SK-N-SH (cell line): ENCODE measurements around the gene EXOC2. TPM values are rescaled to one million over a fixed set of nuclear protein-coding genes. Genes with fewer than 3 reads are reported as not detected.

Experiments used
- CTCF ChIA-PET: fragments of 300-600, 350-600 bp; formaldehyde crosslinking; extraction: SDS; loops from one replicate; lab custom pipeline; 2021; lab: Yijun Ruan, JAX
- POLR2A ChIA-PET: fragments of 350-600 bp; sonication (Branson Sonifier 250); formaldehyde crosslinking; extraction: SDS; loops from one replicate; lab custom pipeline; 2020; ENCODE audit warnings: antibody characterized with exemption, inconsistent platforms; lab: Yijun Ruan, JAX
- DNase-seq: peaks from one replicate; pipeline ENCODE4 v3.0.0; 2012
- H2AFZ ChIP-seq: fragments of 200-600 bp; sonication (generic); 2 replicates; pipeline ENCODE4 v1.8.1; 2016; ENCODE audit warnings: antibody characterized with exemption, mild to moderate bottlenecking, low read depth
- H3F3A ChIP-seq: fragments of 200-600 bp; sonication (generic); replicated peaks from 2 replicates; pipeline ENCODE3; 2016; ENCODE audit warnings: antibody characterized with exemption, mild to moderate bottlenecking; ENCODE audit not compliant: insufficient read depth
- H3K27ac ChIP-seq, 2 experiments: fragments of 200-500 bp in 1 of 2; fragments of 200-600 bp in 1 of 2; sonication (Bioruptor generic) in 1 of 2; sonication (generic), shearing (Covaris generic) in 1 of 2; 2 replicates each; pipeline versions ENCODE4 v1.5.1 to v1.6.1; 2014 to 2016; ENCODE audit warnings: low read depth in 2 of 2, inconsistent platforms in 1 of 2, low read length in 1 of 2, mild to moderate bottlenecking in 1 of 2, mixed read lengths in 1 of 2
- H3K27me3 ChIP-seq: fragments of 200-600 bp; sonication (generic), shearing (Covaris generic); 2 replicates; pipeline ENCODE4 v1.6.1; 2016; ENCODE audit warnings: mixed run types; ENCODE audit not compliant: insufficient read depth
- H3K36me3 ChIP-seq, 2 experiments: fragments of 200-500 bp in 1 of 2; fragments of 200-600 bp in 1 of 2; sonication (Bioruptor generic) in 1 of 2; sonication (generic) in 1 of 2; replicated peaks in 1 of 2; 2 replicates each; pipeline versions ENCODE3 to v1.5.1; 2014 to 2016; ENCODE audit warnings: low read length in 1 of 2, mild to moderate bottlenecking in 1 of 2; ENCODE audit not compliant: insufficient read depth in 2 of 2, control insufficient read depth in 1 of 2
- H3K4me1 ChIP-seq, 2 experiments: fragments of 200-500 bp in 1 of 2; fragments of 200-600 bp in 1 of 2; sonication (Bioruptor generic) in 1 of 2; sonication (generic), shearing (Covaris generic) in 1 of 2; 2 replicates each; pipeline versions ENCODE4 v1.5.1 to v1.6.1; 2014 to 2016; ENCODE audit warnings: low read depth in 1 of 2, low read length in 1 of 2, mixed run types in 1 of 2; ENCODE audit not compliant: insufficient read depth in 2 of 2, control insufficient read depth in 1 of 2
- H3K4me2 ChIP-seq: fragments of 200-600 bp; sonication (generic), shearing (Covaris generic); 2 replicates; pipeline ENCODE4 v1.6.1; 2017; ENCODE audit warnings: mixed run types
- H3K4me3 ChIP-seq, 2 experiments: fragments of 200-500 bp in 1 of 2; fragments of 200-600 bp in 1 of 2; sonication (Bioruptor generic) in 1 of 2; sonication (generic), shearing (Covaris generic) in 1 of 2; 2 replicates each; pipeline versions ENCODE4 v1.5.1 to v1.8.1; 2014 to 2016; ENCODE audit warnings: low read depth in 2 of 2, inconsistent platforms in 1 of 2, low read length in 1 of 2, mild to moderate bottlenecking in 1 of 2, mixed read lengths in 1 of 2, moderate library complexity in 1 of 2
- H3K79me2 ChIP-seq: fragments of 200-600 bp; sonication (generic); 2 replicates; pipeline ENCODE4 v1.8.1; 2017; ENCODE audit warnings: mild to moderate bottlenecking; ENCODE audit not compliant: insufficient read depth
- H3K9ac ChIP-seq: fragments of 200-600 bp; sonication (generic); 2 replicates; pipeline ENCODE4 v1.6.1; 2017; ENCODE audit warnings: mixed run types
- H3K9me2 ChIP-seq: fragments of 200-600 bp; sonication (generic); 2 replicates; pipeline ENCODE4 v1.6.1; 2017; ENCODE audit warnings: mixed run types
- H3K9me3 ChIP-seq: fragments of 200-600 bp; sonication (generic); 2 replicates; pipeline ENCODE4 v1.6.1; 2017; ENCODE audit warnings: mixed run types, mild to moderate bottlenecking, moderate library complexity
- H4K20me1 ChIP-seq: fragments of 200-600 bp; sonication (generic); 2 replicates; pipeline ENCODE4 v1.6.1; 2017; ENCODE audit warnings: mild to moderate bottlenecking, mixed run types; ENCODE audit not compliant: insufficient read depth
- CHD2 ChIP-seq: fragments of 150-350 bp; IDR thresholded peaks from 2 replicates; pipeline ENCODE4 v1.6.1; 2018; ENCODE audit warnings: low read length; ENCODE audit not compliant: partially characterized antibody
- ELF1 ChIP-seq: IDR thresholded peaks from 2 replicates; pipeline ENCODE4 v1.4.0; 2012
- EZH2phosphoT487 ChIP-seq: fragments of 200-600 bp; sonication (generic); IDR thresholded peaks from 2 replicates; pipeline ENCODE4 v1.6.1; 2017; ENCODE audit warnings: low read depth, mixed run types, mild to moderate bottlenecking, antibody characterized with exemption, moderate library complexity, borderline replicate concordance
- FOSL2 ChIP-seq: IDR thresholded peaks from 2 replicates; pipeline ENCODE4 v1.4.0; 2012; ENCODE audit warnings: low read depth, mild to moderate bottlenecking, moderate library complexity, borderline replicate concordance
- FOXM1 ChIP-seq: IDR thresholded peaks from 2 replicates; pipeline ENCODE4 v1.4.0; 2012; ENCODE audit warnings: low read depth, mild to moderate bottlenecking
- NRF1 ChIP-seq: IDR thresholded peaks from 2 replicates; pipeline ENCODE4 v1.6.1; 2012; ENCODE audit warnings: low read depth, mild to moderate bottlenecking, low read length
- RFX5 ChIP-seq: IDR thresholded peaks from 2 replicates; pipeline ENCODE4 v1.6.1; 2012; ENCODE audit warnings: mild to moderate bottlenecking, improper control_type of control experiment, low read length
- RXRA ChIP-seq: IDR thresholded peaks from 2 replicates; pipeline ENCODE4 v1.4.0; 2012; ENCODE audit warnings: low read depth, mild to moderate bottlenecking, borderline replicate concordance
- SIN3A ChIP-seq: IDR thresholded peaks from 2 replicates; pipeline ENCODE4 v1.6.1; 2012; ENCODE audit warnings: low read depth, mild to moderate bottlenecking, low read length, moderate library complexity, borderline replicate concordance
- WGBS: methylation state at CpG from one replicate; pipeline ENCODE4 v1.1.6; 2017; ENCODE audit warnings: low lambda C conversion rate; 5-methylcytosine and 5-hydroxymethylcytosine counted together
- polyA plus RNA-seq, 3 experiments: library from polyadenylated mRNA; depleted of rRNA; stranded (reverse); fragments of >200 nt; gene quantifications; 2 replicates each; pipeline ENCODE4 v1.2.3, GENCODE V29; 2012
- TF ChIP-seq, protein P1 (sequence below): IDR thresholded peaks from 2 replicates; pipeline ENCODE4 v1.6.1; 2012; ENCODE audit warnings: mild to moderate bottlenecking, low read depth, low read length, moderate library complexity
- TF ChIP-seq, protein P2 (sequence below): fragments of 150-350 bp; IDR thresholded peaks from 2 replicates; pipeline ENCODE4 v1.6.1; 2016; ENCODE audit warnings: mild to moderate bottlenecking, low read depth, low read length
- TF ChIP-seq, protein P3 (sequence below): IDR thresholded peaks from 2 replicates; pipeline ENCODE4; 2012
- TF ChIP-seq, protein P4 (sequence below): fragments of 150-350 bp; IDR thresholded peaks from 2 replicates; pipeline ENCODE4 v1.6.1; 2017; ENCODE audit warnings: antibody characterized with exemption, low read length, low read depth, borderline replicate concordance
- TF ChIP-seq, protein P5 (sequence below): IDR thresholded peaks from 2 replicates; pipeline ENCODE4 v1.4.0; 2012; ENCODE audit warnings: low read depth, borderline replicate concordance

EXOC2 gene
- polyA plus RNA-seq, 1 of the 3 experiments (the other 2 are of a cell fraction), result 10.6 TPM

DNA sequence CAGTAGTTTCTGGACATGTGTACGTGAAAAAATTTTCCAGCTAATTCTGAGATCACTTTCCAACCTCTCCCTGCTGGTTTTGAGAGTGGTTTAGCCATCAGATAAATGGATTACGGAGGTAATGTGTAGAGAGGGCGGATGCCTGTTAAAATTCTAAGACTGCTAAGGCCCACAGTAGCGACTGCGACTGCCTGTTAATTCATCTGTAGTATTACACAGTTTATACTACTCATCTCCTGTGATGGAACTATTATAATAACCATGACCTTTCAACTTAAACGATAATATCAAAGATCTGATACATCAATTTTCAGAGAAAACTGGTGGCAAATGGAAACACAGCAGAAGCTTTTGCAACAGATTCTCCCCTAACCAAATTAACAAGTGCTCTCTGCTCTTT, 199.1 kb downstream of the EXOC2 start (continued):
- TF ChIP-seq, protein P1, sequence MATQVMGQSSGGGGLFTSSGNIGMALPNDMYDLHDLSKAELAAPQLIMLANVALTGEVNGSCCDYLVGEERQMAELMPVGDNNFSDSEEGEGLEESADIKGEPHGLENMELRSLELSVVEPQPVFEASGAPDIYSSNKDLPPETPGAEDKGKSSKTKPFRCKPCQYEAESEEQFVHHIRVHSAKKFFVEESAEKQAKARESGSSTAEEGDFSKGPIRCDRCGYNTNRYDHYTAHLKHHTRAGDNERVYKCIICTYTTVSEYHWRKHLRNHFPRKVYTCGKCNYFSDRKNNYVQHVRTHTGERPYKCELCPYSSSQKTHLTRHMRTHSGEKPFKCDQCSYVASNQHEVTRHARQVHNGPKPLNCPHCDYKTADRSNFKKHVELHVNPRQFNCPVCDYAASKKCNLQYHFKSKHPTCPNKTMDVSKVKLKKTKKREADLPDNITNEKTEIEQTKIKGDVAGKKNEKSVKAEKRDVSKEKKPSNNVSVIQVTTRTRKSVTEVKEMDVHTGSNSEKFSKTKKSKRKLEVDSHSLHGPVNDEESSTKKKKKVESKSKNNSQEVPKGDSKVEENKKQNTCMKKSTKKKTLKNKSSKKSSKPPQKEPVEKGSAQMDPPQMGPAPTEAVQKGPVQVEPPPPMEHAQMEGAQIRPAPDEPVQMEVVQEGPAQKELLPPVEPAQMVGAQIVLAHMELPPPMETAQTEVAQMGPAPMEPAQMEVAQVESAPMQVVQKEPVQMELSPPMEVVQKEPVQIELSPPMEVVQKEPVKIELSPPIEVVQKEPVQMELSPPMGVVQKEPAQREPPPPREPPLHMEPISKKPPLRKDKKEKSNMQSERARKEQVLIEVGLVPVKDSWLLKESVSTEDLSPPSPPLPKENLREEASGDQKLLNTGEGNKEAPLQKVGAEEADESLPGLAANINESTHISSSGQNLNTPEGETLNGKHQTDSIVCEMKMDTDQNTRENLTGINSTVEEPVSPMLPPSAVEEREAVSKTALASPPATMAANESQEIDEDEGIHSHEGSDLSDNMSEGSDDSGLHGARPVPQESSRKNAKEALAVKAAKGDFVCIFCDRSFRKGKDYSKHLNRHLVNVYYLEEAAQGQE, result no peak
- TF ChIP-seq NRF1 (no peak), CHD2 (no peak)

DNA sequence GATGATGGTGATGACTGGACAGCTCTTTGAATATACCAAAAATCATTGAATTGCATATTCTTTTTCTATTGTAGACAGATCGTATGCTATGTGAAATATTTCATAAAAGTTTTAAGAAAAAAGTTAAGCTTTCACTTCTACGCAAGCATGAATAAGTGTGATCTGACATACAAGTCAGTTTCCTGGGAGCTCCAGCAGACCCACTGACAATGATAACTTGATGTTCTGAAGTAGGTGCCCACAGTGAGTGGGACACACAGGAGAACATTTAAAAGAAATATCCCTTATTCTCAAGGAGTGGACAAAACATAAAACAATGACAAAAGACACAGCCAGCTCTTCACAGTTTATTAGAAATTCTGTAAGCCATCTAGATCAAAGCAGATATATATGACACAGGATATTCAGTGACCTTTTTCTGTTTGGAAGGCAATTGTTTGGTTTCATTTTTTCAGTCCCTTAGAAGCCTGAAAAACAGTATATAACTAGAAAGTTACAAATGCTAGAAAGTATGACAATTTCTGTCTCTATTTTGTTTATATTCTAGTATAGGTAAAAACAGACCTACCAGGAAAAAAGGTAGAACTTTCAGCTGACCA, 200.0 kb downstream of the EXOC2 start:
- Histone ChIP-seq H2AFZ (no peak overlapping the region), H3K9ac (no peak overlapping the region), H3K9me3 (no peaks in the 10 kb centered on the region), H3K27ac (no peak overlapping the region), H3K79me2 (no peaks in the 10 kb centered on the region), H3K27me3 (no peaks in the 10 kb centered on the region)
- 98% methylated on average over 2 of the region's 2 CpGs for WGBS
- no peak for TF ChIP-seq EZH2phosphoT487
- TF ChIP-seq, protein P2, sequence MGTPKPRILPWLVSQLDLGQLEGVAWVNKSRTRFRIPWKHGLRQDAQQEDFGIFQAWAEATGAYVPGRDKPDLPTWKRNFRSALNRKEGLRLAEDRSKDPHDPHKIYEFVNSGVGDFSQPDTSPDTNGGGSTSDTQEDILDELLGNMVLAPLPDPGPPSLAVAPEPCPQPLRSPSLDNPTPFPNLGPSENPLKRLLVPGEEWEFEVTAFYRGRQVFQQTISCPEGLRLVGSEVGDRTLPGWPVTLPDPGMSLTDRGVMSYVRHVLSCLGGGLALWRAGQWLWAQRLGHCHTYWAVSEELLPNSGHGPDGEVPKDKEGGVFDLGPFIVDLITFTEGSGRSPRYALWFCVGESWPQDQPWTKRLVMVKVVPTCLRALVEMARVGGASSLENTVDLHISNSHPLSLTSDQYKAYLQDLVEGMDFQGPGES, result no peak
- TF ChIP-seq CHD2, result no peak
- no peak for TF ChIP-seq NRF1
- TF ChIP-seq FOXM1, result no peak
- TF ChIP-seq RXRA, result no peak
- no peak for TF ChIP-seq ELF1
- no peak for TF ChIP-seq FOSL2
- no peak for TF ChIP-seq RFX5
- TF ChIP-seq, all 33 proteins: peak for 0
- peaks cover 16 to 37% of the 10 kb centered on the region in 2 experiments for H3K36me3 ChIP-seq
- ChIA-PET POLR2A (no interaction called here), CTCF (interaction anchor here (0.9 kb wide), 1 partner anchor 100 kb away, joined by 3 read pairs; no protein-coding TSS in a partner anchor)
- H3K4me2 ChIP-seq, result no peak overlapping the region
- H3K4me3 ChIP-seq, result no peak overlapping the region
- no peak for DNase-seq
- no peaks in the 10 kb centered on the region for H4K20me1 ChIP-seq
- H3F3A ChIP-seq, result no peaks in the 10 kb centered on the region
- no peaks in the 10 kb centered on the region for H3K9me2 ChIP-seq
- no peaks in the 10 kb centered on the region for H3K4me1 ChIP-seq

DNA sequence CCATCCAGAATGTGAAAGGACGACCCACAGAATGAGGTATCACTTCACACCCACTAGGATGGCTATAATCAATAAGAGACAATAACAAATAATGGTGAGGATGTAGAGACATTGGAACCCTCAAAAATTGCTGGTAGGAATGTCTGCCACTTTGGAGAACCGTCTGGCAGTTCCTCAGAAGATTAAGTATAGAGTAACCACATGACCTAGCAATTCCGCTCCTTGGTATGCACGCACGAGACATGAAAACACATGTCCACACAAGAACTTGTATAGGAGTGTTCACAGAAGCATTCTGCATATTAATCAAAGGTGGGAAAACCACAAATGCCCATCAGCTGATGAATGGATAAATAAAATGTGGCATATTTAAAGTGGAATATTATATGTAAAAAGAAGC, 200.8 kb downstream of the EXOC2 start:
- 96% methylated on average over 5 of the region's 5 CpGs for WGBS
- peaks cover 13 to 34% of the 10 kb centered on the region in 2 experiments for H3K36me3 ChIP-seq
- POLR2A ChIA-PET, result no interaction called here
- TF ChIP-seq NRF1 (no peak), RXRA (no peak), EZH2phosphoT487 (no peak), FOXM1 (no peak), CHD2 (no peak), SIN3A (no peak), RFX5 (no peak)
- TF ChIP-seq, protein P3, sequence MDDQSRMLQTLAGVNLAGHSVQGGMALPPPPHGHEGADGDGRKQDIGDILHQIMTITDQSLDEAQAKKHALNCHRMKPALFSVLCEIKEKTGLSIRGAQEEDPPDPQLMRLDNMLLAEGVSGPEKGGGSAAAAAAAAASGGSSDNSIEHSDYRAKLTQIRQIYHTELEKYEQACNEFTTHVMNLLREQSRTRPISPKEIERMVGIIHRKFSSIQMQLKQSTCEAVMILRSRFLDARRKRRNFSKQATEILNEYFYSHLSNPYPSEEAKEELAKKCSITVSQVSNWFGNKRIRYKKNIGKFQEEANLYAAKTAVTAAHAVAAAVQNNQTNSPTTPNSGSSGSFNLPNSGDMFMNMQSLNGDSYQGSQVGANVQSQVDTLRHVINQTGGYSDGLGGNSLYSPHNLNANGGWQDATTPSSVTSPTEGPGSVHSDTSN, result no peak
- TF ChIP-seq, protein P4, sequence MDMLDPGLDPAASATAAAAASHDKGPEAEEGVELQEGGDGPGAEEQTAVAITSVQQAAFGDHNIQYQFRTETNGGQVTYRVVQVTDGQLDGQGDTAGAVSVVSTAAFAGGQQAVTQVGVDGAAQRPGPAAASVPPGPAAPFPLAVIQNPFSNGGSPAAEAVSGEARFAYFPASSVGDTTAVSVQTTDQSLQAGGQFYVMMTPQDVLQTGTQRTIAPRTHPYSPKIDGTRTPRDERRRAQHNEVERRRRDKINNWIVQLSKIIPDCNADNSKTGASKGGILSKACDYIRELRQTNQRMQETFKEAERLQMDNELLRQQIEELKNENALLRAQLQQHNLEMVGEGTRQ, result no peak
- TF ChIP-seq, protein P5, sequence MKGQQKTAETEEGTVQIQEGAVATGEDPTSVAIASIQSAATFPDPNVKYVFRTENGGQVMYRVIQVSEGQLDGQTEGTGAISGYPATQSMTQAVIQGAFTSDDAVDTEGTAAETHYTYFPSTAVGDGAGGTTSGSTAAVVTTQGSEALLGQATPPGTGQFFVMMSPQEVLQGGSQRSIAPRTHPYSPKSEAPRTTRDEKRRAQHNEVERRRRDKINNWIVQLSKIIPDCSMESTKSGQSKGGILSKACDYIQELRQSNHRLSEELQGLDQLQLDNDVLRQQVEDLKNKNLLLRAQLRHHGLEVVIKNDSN, result no peak

More for the DNA sequence above, 200.8 kb downstream of the EXOC2 start:
- Histone ChIP-seq H3K9ac (no peak overlapping the region), H2AFZ (no peak overlapping the region), H3K9me3 (no peaks in the 10 kb centered on the region), H3K9me2 (no peaks in the 10 kb centered on the region), H3K79me2 (no peaks in the 10 kb centered on the region), H3K27ac (no peak overlapping the region), H3F3A (no peaks in the 10 kb centered on the region), H4K20me1 (no peaks in the 10 kb centered on the region), H3K4me3 (no peak overlapping the region), H3K27me3 (no peaks in the 10 kb centered on the region), H3K4me2 (no peak overlapping the region), H3K4me1 (no peaks in the 10 kb centered on the region)
- CTCF ChIA-PET, result no interaction called here
- DNase-seq, result no peak
